DND-41 (cell line): ENCODE data around the gene PI4KA.

Source experiments
- ATAC-seq: fragments of 200-7000 bp; cut with Tn5 transposase; 3 replicates; pipeline ENCODE4 v1.9.1; 2021; ENCODE audit warnings: low read depth; ENCODE audit not compliant: insufficient read depth
- DNase-seq: peaks from one replicate; pipeline ENCODE4 v3.0.0-alpha.2; 2020
- H2AFZ ChIP-seq: 2 replicates; pipeline ENCODE4 v1.6.0; 2012; ENCODE audit warnings: low read depth, low read length
- H3K27ac ChIP-seq: 2 replicates; pipeline ENCODE4 v1.5.1; 2012; ENCODE audit warnings: low read length, inconsistent platforms
- H3K27me3 ChIP-seq: fragments of 200-600 bp; sonication (generic); 2 replicates; pipeline ENCODE4 v1.6.0; 2012; ENCODE audit warnings: low read length, mild to moderate bottlenecking, inconsistent platforms; ENCODE audit not compliant: insufficient read depth, poor library complexity
- H3K36me3 ChIP-seq: 2 replicates; pipeline ENCODE4 v1.5.1; 2012; ENCODE audit warnings: low read length, inconsistent platforms; ENCODE audit not compliant: insufficient read depth
- H3K4me1 ChIP-seq: 2 replicates; pipeline ENCODE4 v1.5.1; 2012; ENCODE audit warnings: mild to moderate bottlenecking, low read length; ENCODE audit not compliant: insufficient read depth
- H3K4me2 ChIP-seq: 2 replicates; pipeline ENCODE4 v1.6.0; 2012; ENCODE audit warnings: mild to moderate bottlenecking, moderate library complexity, low read length, inconsistent platforms; ENCODE audit not compliant: insufficient read depth
- H3K4me3 ChIP-seq, 2 experiments: fragments of 200-600 bp in 1 of 2; shearing (Covaris generic) in 1 of 2; 2 replicates each; pipeline ENCODE4 v1.5.1; 2012 to 2016; ENCODE audit warnings: inconsistent platforms in 2 of 2, low read length in 2 of 2, mild to moderate bottlenecking in 2 of 2, low read depth in 1 of 2, moderate library complexity in 1 of 2
- H3K79me2 ChIP-seq: 2 replicates; pipeline ENCODE4 v1.6.0; 2012; ENCODE audit warnings: low read length, inconsistent platforms; ENCODE audit not compliant: insufficient read depth
- H3K9ac ChIP-seq: 2 replicates; pipeline ENCODE4 v1.6.0; 2012; ENCODE audit warnings: low read depth, mild to moderate bottlenecking, inconsistent platforms, low read length, moderate library complexity
- H3K9me3 ChIP-seq: 2 replicates; pipeline ENCODE4 v1.5.1; 2012; ENCODE audit warnings: low read length, moderate library complexity, mild to moderate bottlenecking, inconsistent platforms; ENCODE audit not compliant: insufficient read depth, severe bottlenecking
- H4K20me1 ChIP-seq: 2 replicates; pipeline ENCODE4 v1.6.0; 2012; ENCODE audit warnings: low read length; ENCODE audit not compliant: insufficient read depth
- EZH2 ChIP-seq: IDR thresholded peaks from 3 replicates; pipeline ENCODE4 v1.6.1; 2012; ENCODE audit warnings: borderline replicate concordance, low read depth, mild to moderate bottlenecking, moderate library complexity, low read length, inconsistent platforms; ENCODE audit not compliant: severe bottlenecking
- TF ChIP-seq, protein P1 (sequence below): IDR thresholded peaks from 2 replicates; pipeline ENCODE4 v1.5.1; 2012; ENCODE audit warnings: borderline replicate concordance, low read length, moderate library complexity, mild to moderate bottlenecking; ENCODE audit not compliant: poor library complexity, severe bottlenecking; ENCODE audit errors: extremely low read depth

PI4KA gene

GRCh38 chr22:20864186-20864908 is 5.7 kb upstream of the PI4KA start:
- DNase-seq (no peak), ATAC-seq (no peak)
- Histone ChIP-seq H4K20me1 (peaks cover 12% of the 10 kb centered on the region), H3K79me2 (peaks cover 53% of the 10 kb centered on the region), H3K9ac (no peak overlapping the region), H3K4me1 (peaks cover 17% of the 10 kb centered on the region), H3K4me2 (no peak overlapping the region), H3K27ac (no peak overlapping the region), H3K36me3 (peaks cover 58% of the 10 kb centered on the region), H3K4me3 (no peak overlapping the region), H2AFZ (no peak overlapping the region), H3K27me3 (no peaks in the 10 kb centered on the region), H3K9me3 (no peaks in the 10 kb centered on the region)
- TF ChIP-seq, protein P1, sequence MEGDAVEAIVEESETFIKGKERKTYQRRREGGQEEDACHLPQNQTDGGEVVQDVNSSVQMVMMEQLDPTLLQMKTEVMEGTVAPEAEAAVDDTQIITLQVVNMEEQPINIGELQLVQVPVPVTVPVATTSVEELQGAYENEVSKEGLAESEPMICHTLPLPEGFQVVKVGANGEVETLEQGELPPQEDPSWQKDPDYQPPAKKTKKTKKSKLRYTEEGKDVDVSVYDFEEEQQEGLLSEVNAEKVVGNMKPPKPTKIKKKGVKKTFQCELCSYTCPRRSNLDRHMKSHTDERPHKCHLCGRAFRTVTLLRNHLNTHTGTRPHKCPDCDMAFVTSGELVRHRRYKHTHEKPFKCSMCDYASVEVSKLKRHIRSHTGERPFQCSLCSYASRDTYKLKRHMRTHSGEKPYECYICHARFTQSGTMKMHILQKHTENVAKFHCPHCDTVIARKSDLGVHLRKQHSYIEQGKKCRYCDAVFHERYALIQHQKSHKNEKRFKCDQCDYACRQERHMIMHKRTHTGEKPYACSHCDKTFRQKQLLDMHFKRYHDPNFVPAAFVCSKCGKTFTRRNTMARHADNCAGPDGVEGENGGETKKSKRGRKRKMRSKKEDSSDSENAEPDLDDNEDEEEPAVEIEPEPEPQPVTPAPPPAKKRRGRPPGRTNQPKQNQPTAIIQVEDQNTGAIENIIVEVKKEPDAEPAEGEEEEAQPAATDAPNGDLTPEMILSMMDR, result no peak
- TF ChIP-seq EZH2, result no peak

GRCh38 chr22:20863366-20863765 is 4.8 kb upstream of the PI4KA start:
- Histone ChIP-seq H3K9ac (no peak overlapping the region), H3K36me3 (peaks cover 53% of the 10 kb centered on the region), H3K27ac (no peak overlapping the region), H3K9me3 (no peaks in the 10 kb centered on the region), H3K4me1 (peaks cover 18% of the 10 kb centered on the region), H2AFZ (no peak overlapping the region), H3K4me2 (no peak overlapping the region), H4K20me1 (peaks cover 12% of the 10 kb centered on the region), H3K79me2 (peaks cover 59% of the 10 kb centered on the region), H3K27me3 (no peaks in the 10 kb centered on the region), H3K4me3 (no peak overlapping the region)
- DNase-seq (no peak), ATAC-seq (no peak)
- no peak for TF ChIP-seq EZH2
- TF ChIP-seq, protein P1, result no peak

GRCh38 chr22:20862540-20862939 is 3.9 kb upstream of the PI4KA start:
- H3K36me3 ChIP-seq, result peaks cover 50% of the 10 kb centered on the region
- H3K4me3 ChIP-seq, result no peak overlapping the region
- TF ChIP-seq, protein P1, result no peak
- TF ChIP-seq EZH2, result no peak
- H3K27ac ChIP-seq, result no peak overlapping the region
- no peaks in the 10 kb centered on the region for H3K27me3 ChIP-seq
- H3K4me1 ChIP-seq, result peaks cover 22% of the 10 kb centered on the region
- ATAC-seq (no peak), DNase-seq (no peak)
- H3K4me2 ChIP-seq, result no peak overlapping the region
- no peak overlapping the region for H3K9ac ChIP-seq
- no peaks in the 10 kb centered on the region for H3K9me3 ChIP-seq
- peaks cover 14% of the 10 kb centered on the region for H4K20me1 ChIP-seq
- H3K79me2 ChIP-seq, result peaks cover 67% of the 10 kb centered on the region
- H2AFZ ChIP-seq, result no peak overlapping the region
